Retinal pigment epithelial cell (primary cell): ENCODE data around the gene LPCAT1.

Source experiments
- DNase-seq: peaks from one replicate; pipeline ENCODE4 v3.0.0-alpha.2; 2010; ENCODE audit warnings: low read depth
- H3K4me3 ChIP-seq: 2 replicates; pipeline ENCODE4 v1.5.1; 2011; ENCODE audit warnings: mild to moderate bottlenecking, low read length, control low read depth, moderate library complexity
- TF ChIP-seq, protein P1 (sequence below): conservative IDR thresholded peaks from 2 replicates; pipeline ENCODE4 v1.5.1; 2011; ENCODE audit warnings: low read depth, low read length, control low read depth, inconsistent platforms

The LPCAT1 gene

DNA sequence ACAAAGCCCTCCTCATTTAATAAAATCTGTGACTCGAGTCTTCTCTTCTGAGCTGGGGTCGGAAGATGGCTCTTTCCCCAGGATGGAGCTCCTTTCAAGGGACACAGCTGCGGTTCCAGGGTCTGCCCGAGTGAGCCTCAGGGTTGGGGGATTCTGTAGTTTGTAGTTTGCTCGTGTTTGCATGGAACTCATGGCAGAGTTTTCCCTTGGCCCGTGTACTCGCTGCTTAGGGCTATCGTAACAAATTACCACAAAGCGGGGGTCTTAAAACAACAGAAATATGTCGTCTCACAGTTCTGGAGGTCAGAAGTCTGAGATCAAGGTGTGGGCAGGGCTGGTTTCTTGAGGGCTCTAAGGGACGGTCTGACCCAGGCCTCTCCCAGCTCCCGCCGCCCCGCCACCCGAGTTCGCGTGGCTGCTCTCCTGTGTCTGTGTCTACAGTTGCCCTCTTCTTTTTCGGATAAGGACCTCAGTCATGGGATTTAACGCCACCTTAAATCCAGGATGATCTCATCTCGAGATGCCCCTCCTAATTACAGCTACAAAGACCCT is 13.9 kb upstream of the LPCAT1 start:
- no peak for DNase-seq
- TF ChIP-seq, protein P1, sequence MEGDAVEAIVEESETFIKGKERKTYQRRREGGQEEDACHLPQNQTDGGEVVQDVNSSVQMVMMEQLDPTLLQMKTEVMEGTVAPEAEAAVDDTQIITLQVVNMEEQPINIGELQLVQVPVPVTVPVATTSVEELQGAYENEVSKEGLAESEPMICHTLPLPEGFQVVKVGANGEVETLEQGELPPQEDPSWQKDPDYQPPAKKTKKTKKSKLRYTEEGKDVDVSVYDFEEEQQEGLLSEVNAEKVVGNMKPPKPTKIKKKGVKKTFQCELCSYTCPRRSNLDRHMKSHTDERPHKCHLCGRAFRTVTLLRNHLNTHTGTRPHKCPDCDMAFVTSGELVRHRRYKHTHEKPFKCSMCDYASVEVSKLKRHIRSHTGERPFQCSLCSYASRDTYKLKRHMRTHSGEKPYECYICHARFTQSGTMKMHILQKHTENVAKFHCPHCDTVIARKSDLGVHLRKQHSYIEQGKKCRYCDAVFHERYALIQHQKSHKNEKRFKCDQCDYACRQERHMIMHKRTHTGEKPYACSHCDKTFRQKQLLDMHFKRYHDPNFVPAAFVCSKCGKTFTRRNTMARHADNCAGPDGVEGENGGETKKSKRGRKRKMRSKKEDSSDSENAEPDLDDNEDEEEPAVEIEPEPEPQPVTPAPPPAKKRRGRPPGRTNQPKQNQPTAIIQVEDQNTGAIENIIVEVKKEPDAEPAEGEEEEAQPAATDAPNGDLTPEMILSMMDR: no peak
- H3K4me3 ChIP-seq: no peak overlapping the region

DNA sequence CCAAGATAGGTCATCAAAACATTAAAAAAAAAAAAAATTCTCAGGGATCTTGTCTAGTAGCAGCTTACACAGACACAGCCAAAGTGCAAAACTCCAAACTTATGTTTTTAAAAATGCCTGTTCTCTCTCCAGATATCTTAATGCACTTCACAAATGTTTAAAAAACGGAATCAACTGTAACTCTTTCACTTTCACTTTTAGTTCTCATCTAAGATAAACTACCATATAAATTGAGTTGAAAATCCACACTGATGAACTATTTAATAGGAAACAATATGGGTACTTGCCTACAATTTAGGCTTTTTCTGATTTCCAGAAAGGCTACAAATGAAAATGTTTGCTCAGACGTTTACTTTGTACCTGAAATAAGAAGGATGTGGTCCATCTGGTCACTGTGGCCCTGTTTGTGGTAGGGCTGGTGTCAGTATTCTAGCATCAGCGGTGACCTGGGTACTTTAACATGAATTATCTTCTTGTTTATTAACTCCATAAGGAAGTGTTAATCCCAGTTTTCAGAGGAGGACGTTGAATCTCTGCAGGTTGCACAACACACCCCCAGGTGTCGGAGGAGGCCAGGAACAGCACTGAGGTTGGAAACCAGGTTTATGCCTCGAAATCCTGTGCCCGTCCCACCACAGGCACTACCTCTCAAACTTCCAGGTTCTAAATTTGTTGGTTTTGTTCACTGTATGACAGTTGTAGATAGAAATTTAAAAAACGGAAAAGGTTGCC is 13.3 kb upstream of the LPCAT1 start:
- H3K4me3 ChIP-seq: no peak overlapping the region
- DNase-seq: no peak
- TF ChIP-seq, protein P1: no peak

DNA sequence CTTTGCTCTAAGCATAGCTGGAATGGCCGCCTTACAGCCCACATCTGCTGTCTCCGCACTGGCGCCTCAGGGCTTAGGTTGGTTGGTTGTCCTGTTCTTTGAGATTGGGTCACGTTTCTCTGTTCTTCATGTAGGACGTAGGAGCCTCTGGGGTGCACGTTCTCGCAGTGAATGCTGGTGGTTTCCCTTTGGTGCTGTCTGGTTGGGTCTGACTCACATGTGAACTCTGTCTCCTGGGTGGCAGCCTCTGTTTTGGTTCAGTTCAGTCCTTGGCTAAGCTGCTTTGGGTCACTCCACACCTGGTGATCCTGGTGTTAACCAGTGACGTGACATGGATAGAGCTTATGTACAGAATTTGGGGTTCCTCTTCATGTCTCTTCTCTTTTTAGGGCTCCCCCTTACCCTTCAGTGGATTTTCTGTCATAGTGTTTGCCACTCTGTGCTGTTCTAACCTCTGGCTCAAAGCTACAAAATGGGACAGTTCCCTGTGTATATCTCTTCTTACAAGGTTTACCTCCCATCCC is 12.6 kb upstream of the LPCAT1 start:
- TF ChIP-seq, protein P1: no peak
- DNase-seq: no peak
- no peak overlapping the region for H3K4me3 ChIP-seq

DNA sequence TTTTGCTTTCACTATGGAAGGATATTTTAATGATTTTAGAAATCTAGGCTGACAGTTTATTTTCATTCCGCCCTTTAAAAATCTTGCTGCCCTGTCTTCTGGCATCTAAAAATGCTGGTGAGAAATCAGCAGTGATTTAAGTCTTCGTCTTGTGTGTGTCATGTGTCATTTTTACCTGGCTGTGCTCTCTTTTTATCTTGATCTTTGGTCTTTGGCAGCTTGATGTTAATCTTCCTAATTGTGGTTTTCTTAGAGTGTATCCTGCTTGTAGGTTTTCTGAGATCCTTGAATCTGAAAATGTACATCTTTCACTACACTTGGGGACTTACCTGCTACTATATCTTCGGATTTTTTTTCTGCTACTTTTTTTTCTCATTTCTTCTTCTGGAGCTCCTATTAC is 11.9 kb upstream of the LPCAT1 start:
- H3K4me3 ChIP-seq: no peak overlapping the region
- DNase-seq: no peak
- TF ChIP-seq, protein P1: no peak

DNA sequence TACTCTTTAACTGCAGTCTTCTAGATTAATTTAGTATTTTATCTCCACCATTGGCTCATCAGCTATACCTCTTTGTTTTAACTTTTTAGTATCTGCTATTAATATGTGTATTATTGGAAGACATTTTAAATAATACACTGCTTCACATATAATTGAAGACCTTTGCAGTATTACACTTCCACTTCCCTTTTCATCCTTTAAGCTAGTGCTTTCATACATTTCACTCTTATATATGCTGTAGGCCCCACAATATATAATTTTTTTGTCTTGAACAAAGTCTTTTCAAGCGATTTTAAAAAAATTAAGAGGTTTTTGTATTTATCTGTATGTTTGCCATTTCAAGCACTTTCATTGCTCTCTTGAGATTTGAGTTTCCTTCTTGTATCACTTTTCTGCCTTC is 8.6 kb upstream of the LPCAT1 start:
- TF ChIP-seq, protein P1: no peak
- DNase-seq: no peak
- no peak overlapping the region for H3K4me3 ChIP-seq

DNA sequence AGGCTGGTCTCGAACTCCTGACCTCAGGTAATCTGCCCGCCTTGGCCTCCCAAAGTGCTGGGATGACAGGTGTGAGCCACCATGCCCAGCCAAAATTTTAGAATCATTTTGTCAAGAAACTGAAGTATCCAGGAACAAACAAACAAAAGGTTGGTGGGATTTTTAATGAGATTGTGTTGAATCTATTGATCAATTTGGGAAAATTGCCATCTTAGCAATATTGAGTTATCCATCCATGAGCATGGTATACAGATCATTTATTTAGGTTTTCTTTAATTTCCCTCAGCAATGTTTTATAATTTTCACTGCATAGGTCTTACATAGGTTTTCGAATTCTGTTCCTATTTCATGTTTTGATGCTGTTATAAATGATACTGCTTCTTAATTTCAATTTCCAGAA is 5.7 kb upstream of the LPCAT1 start:
- no peak overlapping the region for H3K4me3 ChIP-seq
- TF ChIP-seq, protein P1: no peak
- no peak for DNase-seq
